H1 (cell line): ENCODE measurements around the gene LHFPL3. TPM values are rescaled to one million over a fixed set of nuclear protein-coding genes. Genes with fewer than 3 reads are reported as not detected.

Source experiments
- CTCF ChIA-PET: fragments of 300-600 bp; sonication (Branson Sonifier 250); formaldehyde crosslinking; loops from one replicate; lab custom pipeline; 2021; ENCODE audit not compliant: partially characterized antibody; lab: Charles Lee
- POLR2A ChIA-PET: fragments of 300-600 bp; sonication (Branson Sonifier 250); formaldehyde crosslinking; loops from one replicate; lab custom pipeline; 2021; ENCODE audit warnings: inconsistent platforms; ENCODE audit not compliant: partially characterized antibody; lab: Charles Lee
- DNase-seq, 2 experiments: peaks; one replicate each; pipeline versions ENCODE4 v3.0.0 to v3.0.0-alpha.2; 2010 to 2022; ENCODE audit warnings: low spot score in 2 of 2, low read depth in 1 of 2, mixed read lengths in 1 of 2
- FAIRE-seq: peaks from 2 replicates; lab custom pipeline; 2011; peaks lifted over from hg19 to GRCh38; lab: Jason Lieb, UNC
- H2AFZ ChIP-seq: 2 replicates; pipeline ENCODE4 v1.8.1; 2012; ENCODE audit warnings: low read length, inconsistent platforms
- H2AK5ac ChIP-seq: 2 replicates; pipeline ENCODE4 v1.6.1; 2013; ENCODE audit warnings: low read depth, low read length
- H2BK120ac ChIP-seq: replicated peaks from 2 replicates; pipeline ENCODE3; 2013; ENCODE audit warnings: low read depth, low read length, inconsistent platforms
- H2BK12ac ChIP-seq: 2 replicates; pipeline ENCODE4 v1.6.1; 2013; ENCODE audit warnings: low read depth, low read length
- H2BK15ac ChIP-seq: 2 replicates; pipeline ENCODE4 v1.6.1; 2013; ENCODE audit warnings: low read length
- H2BK20ac ChIP-seq: 2 replicates; pipeline ENCODE4 v1.6.1; 2013; ENCODE audit warnings: low read length
- H2BK5ac ChIP-seq: 2 replicates; pipeline ENCODE4 v1.6.1; 2013; ENCODE audit warnings: low read depth, low read length
- H3K14ac ChIP-seq: 2 replicates; pipeline ENCODE4 v1.6.1; 2013; ENCODE audit warnings: inconsistent platforms; ENCODE audit not compliant: insufficient read length
- H3K18ac ChIP-seq: 2 replicates; pipeline ENCODE4 v1.6.1; 2013; ENCODE audit warnings: low read length; ENCODE audit errors: extremely low read depth
- H3K23ac ChIP-seq: 2 replicates; pipeline ENCODE4 v1.6.1; 2013; ENCODE audit warnings: inconsistent platforms; ENCODE audit not compliant: insufficient read length
- H3K23me2 ChIP-seq: 2 replicates; pipeline ENCODE4 v1.6.1; 2013; ENCODE audit warnings: low read depth, low read length
- H3K27ac ChIP-seq: 2 replicates; pipeline ENCODE4 v1.6.1; 2011; ENCODE audit warnings: low read depth, low read length, inconsistent platforms
- H3K27me3 ChIP-seq, 4 experiments: replicated peaks in 1 of 4; 1 replicate in 1 of 4; 2 replicates in 3 of 4; pipeline versions ENCODE4 v1.6.1 to v1.8.1; 2011 to 2013; ENCODE audit warnings: low read length in 3 of 4, mild to moderate bottlenecking in 3 of 4, inconsistent platforms in 2 of 4, mixed read lengths in 2 of 4, moderate library complexity in 1 of 4; ENCODE audit not compliant: control insufficient read depth in 3 of 4, insufficient read depth in 3 of 4; ENCODE audit errors: extremely low read depth in 1 of 4
- H3K36me3 ChIP-seq, 4 experiments: 2 replicates each; pipeline versions ENCODE4 v1.6.1 to v1.8.1; 2011 to 2013; ENCODE audit warnings: mild to moderate bottlenecking in 4 of 4, low read length in 3 of 4, moderate library complexity in 2 of 4, control low read depth in 1 of 4, inconsistent platforms in 1 of 4; ENCODE audit not compliant: insufficient read depth in 4 of 4, control insufficient read depth in 2 of 4
- H3K4ac ChIP-seq: replicated peaks from 2 replicates; pipeline ENCODE3; 2013; ENCODE audit warnings: low read length, low read depth, mixed read lengths, inconsistent platforms; ENCODE audit not compliant: insufficient read length
- H3K4me1 ChIP-seq, 4 experiments: replicated peaks in 1 of 4; 1 replicate in 1 of 4; 2 replicates in 3 of 4; pipeline versions ENCODE4 v1.6.1 to v1.8.1; 2011 to 2013; ENCODE audit warnings: low read length in 3 of 4, inconsistent platforms in 2 of 4, mixed read lengths in 1 of 4; ENCODE audit not compliant: insufficient read depth in 4 of 4, control insufficient read depth in 3 of 4
- H3K4me2 ChIP-seq, 2 experiments: 2 replicates each; pipeline versions ENCODE4 v1.6.1 to v1.8.1; 2011 to 2013; ENCODE audit warnings: low read depth in 2 of 2, low read length in 2 of 2, control low read depth in 1 of 2, inconsistent platforms in 1 of 2, mild to moderate bottlenecking in 1 of 2; ENCODE audit not compliant: insufficient read depth in 1 of 2
- H3K4me3 ChIP-seq, 4 experiments: fragments of 200-600, 300-600 bp in 1 of 4; sonication (generic), shearing (Covaris generic), sonication (Bioruptor Twin) in 1 of 4; 2 replicates each; pipeline versions ENCODE4 v1.5.1 to v1.8.1; 2011 to 2016; ENCODE audit warnings: low read length in 4 of 4, low read depth in 3 of 4, control low read depth in 2 of 4, inconsistent platforms in 2 of 4, mild to moderate bottlenecking in 2 of 4, mixed read lengths in 1 of 4, moderate library complexity in 1 of 4; ENCODE audit not compliant: insufficient read depth in 2 of 4; ENCODE audit errors: extremely low read depth in 1 of 4
- H3K56ac ChIP-seq: replicated peaks from 2 replicates; pipeline ENCODE3; 2013; ENCODE audit warnings: low read depth, mild to moderate bottlenecking, mixed read lengths, low read length, inconsistent platforms; ENCODE audit not compliant: insufficient read length
- H3K79me1 ChIP-seq: 2 replicates; pipeline ENCODE4 v1.6.1; 2013; ENCODE audit warnings: low read depth, low read length, control low read depth
- H3K79me2 ChIP-seq, 2 experiments: 2 replicates each; pipeline versions ENCODE4 v1.6.1 to v1.8.1; 2012 to 2013; ENCODE audit warnings: low read length in 2 of 2, mild to moderate bottlenecking in 2 of 2, inconsistent platforms in 1 of 2; ENCODE audit not compliant: insufficient read depth in 2 of 2, control insufficient read depth in 1 of 2
- H3K9ac ChIP-seq, 4 experiments: replicated peaks in 1 of 4; 1 replicate in 1 of 4; 2 replicates in 3 of 4; pipeline versions ENCODE4 v1.6.1 to v1.8.1; 2011 to 2013; ENCODE audit warnings: low read depth in 3 of 4, low read length in 3 of 4, control low read depth in 2 of 4, mild to moderate bottlenecking in 2 of 4, moderate library complexity in 2 of 4, inconsistent platforms in 1 of 4; ENCODE audit errors: extremely low read depth in 1 of 4
- H3K9me3 ChIP-seq, 2 experiments: 2 replicates each; pipeline versions ENCODE4 v1.6.1 to v1.8.1; 2012 to 2013; ENCODE audit warnings: mild to moderate bottlenecking in 2 of 2, moderate library complexity in 2 of 2, control low read depth in 1 of 2, inconsistent platforms in 1 of 2, low read depth in 1 of 2, low read length in 1 of 2, mixed read lengths in 1 of 2; ENCODE audit not compliant: insufficient read depth in 2 of 2
- H4K20me1 ChIP-seq, 2 experiments: replicated peaks in 1 of 2; 2 replicates each; pipeline versions ENCODE3 to v1.8.1; 2011 to 2013; ENCODE audit warnings: inconsistent platforms in 2 of 2, low read length in 2 of 2, mild to moderate bottlenecking in 1 of 2; ENCODE audit not compliant: insufficient read depth in 2 of 2, control insufficient read depth in 1 of 2
- H4K5ac ChIP-seq: 2 replicates; pipeline ENCODE4 v1.6.1; 2013; ENCODE audit warnings: low read length, low read depth, mixed read lengths, inconsistent platforms; ENCODE audit not compliant: insufficient read length
- H4K8ac ChIP-seq: 2 replicates; pipeline ENCODE4 v1.8.0; 2013; ENCODE audit warnings: mild to moderate bottlenecking, moderate library complexity, low read length, inconsistent platforms; ENCODE audit not compliant: insufficient read depth; ENCODE audit errors: extremely low read depth
- H4K91ac ChIP-seq: replicated peaks from 2 replicates; pipeline ENCODE3; 2013; ENCODE audit warnings: low read length, mixed read lengths, inconsistent platforms; ENCODE audit not compliant: insufficient read length
- E2F6 ChIP-seq: IDR thresholded peaks from 2 replicates; pipeline ENCODE4 v1.6.1; 2012; ENCODE audit warnings: inconsistent platforms
- JUN ChIP-seq: IDR thresholded peaks from 2 replicates; pipeline ENCODE4 v1.6.1; 2011; ENCODE audit warnings: low read depth, mild to moderate bottlenecking, improper control_type of control experiment, low read length
- POLR2AphosphoS5 ChIP-seq: IDR thresholded peaks from 2 replicates; pipeline ENCODE4 v1.6.1; 2011; ENCODE audit warnings: low read depth, low read length
- WGBS, 2 experiments: shearing (Covaris generic) in 1 of 2; methylation state at CpG; one replicate each; pipeline versions ENCODE4 v1.1.6 to v1.1.7; 2013 to 2015; ENCODE audit warnings: low lambda C conversion rate in 2 of 2, mixed read lengths in 2 of 2, inconsistent platforms in 1 of 2, low coverage in 1 of 2, missing lambda C conversion rate in 1 of 2; ENCODE audit not compliant: insufficient replicate concordance in 2 of 2, insufficient coverage in 1 of 2, insufficient read length in 1 of 2; ENCODE audit errors: extremely low coverage in 1 of 2, missing lambda C conversion rate in 1 of 2; 5-methylcytosine and 5-hydroxymethylcytosine counted together
- polyA plus RNA-seq, 7 experiments: library from polyadenylated mRNA; depleted of rRNA in 3 of 7; stranded (reverse) in 5 of 7; unstranded in 2 of 7; fragments of >200 nt in 5 of 7; fragments of 200-250 nt in 2 of 7; gene quantifications; 1 replicate in 5 of 7; 2 replicates in 1 of 7; 4 replicates in 1 of 7; pipeline versions ENCODE4 v1.2.1 to v1.2.3, GENCODE V29; 2011 to 2013; ENCODE audit warnings: missing spikeins in 2 of 7, mixed read lengths in 2 of 7
- total RNA-seq: library from RNA; stranded (reverse); fragmentation: NEBNext Ultra II Directional; extraction: Animal tissue kit (Norgen Biotek cat#: 25700); gene quantifications from 2 replicates; pipeline ENCODE4 v1.2.1, GENCODE V29; 2021

Gene LHFPL3
- total and polyA plus RNA-seq, 2 of the 8 experiments (the other 6 are each of a cell fraction or from before 2014, with no cell fraction given), result 0.24 to 0.50 TPM

GRCh38 chr7:104723001-104723400, 394.6 kb downstream of the LHFPL3 start:
- no peaks in the 10 kb centered on the region for H3K4me1 ChIP-seq

More at GRCh38 chr7:104723001-104723400, 394.6 kb downstream of the LHFPL3 start:
- Histone ChIP-seq H4K20me1 (no peaks in the 10 kb centered on the region), H3K27me3 (no peaks in the 10 kb centered on the region), H4K5ac (no peak overlapping the region), H4K8ac (no peak overlapping the region), H2AFZ (no peak overlapping the region), H3K79me2 (no peaks in the 10 kb centered on the region), H4K91ac (no peak overlapping the region), H3K79me1 (no peaks in the 10 kb centered on the region), H3K9ac (no peak overlapping the region), H3K23me2 (no peaks in the 10 kb centered on the region), H3K14ac (no peak overlapping the region), H3K9me3 (peaks cover 3 to 4% of the 10 kb centered on the region in 2 experiments; a peak in 1 of 4 replicates), H3K27ac (no peak overlapping the region), H2AK5ac (no peak overlapping the region), H2BK15ac (no peak overlapping the region), H2BK5ac (no peak overlapping the region), H3K4ac (no peak overlapping the region), H3K4me2 (no peak overlapping the region), H2BK20ac (no peak overlapping the region), H3K36me3 (no peaks in the 10 kb centered on the region), H3K4me3 (no peak overlapping the region), H3K23ac (no peak overlapping the region), H2BK120ac (no peak overlapping the region), H2BK12ac (no peak overlapping the region), H3K56ac (no peak overlapping the region), H3K18ac (no peak overlapping the region)
- POLR2A ChIA-PET, result no interaction called here
- DNase-seq (no peak), FAIRE-seq (no peak)
- TF ChIP-seq E2F6, result no peak
- no peak for TF ChIP-seq POLR2AphosphoS5
- TF ChIP-seq JUN, result no peak
- 74% methylated on average over 2 of the region's 2 CpGs; no CpG with 5 or more reads in 1 of the 2 experiments for WGBS, 2 experiments
- CTCF ChIA-PET, result interaction anchor here (0.6 to 1.3 kb wide), 4 partner anchors 79 to 471 kb away, joined by 3 to 5 read pairs (median 3); no protein-coding TSS in a partner anchor
